CD4-positive, alpha-beta memory T cell (primary cell): ENCODE measurements around the gene SNRPD3. TPM values are rescaled to one million over a fixed set of nuclear protein-coding genes. Genes with fewer than 3 reads are reported as not detected.
"Not testable (repeated sequence)": the region's sequence is repeated elsewhere in the genome, so short reads cannot be mapped to it uniquely, and the experiment has no call there.

Experiments
- CTCF ChIA-PET: fragments of 350-600 bp; sonication (Branson Sonifier 250); formaldehyde crosslinking; loops from one replicate; lab custom pipeline; 2021; ENCODE audit warnings: inconsistent platforms; ENCODE audit not compliant: partially characterized antibody; lab: Charles Lee
- POLR2A ChIA-PET: fragments of 350-600 bp; sonication (Branson Sonifier 250); formaldehyde crosslinking; loops from one replicate; lab custom pipeline; 2021; ENCODE audit not compliant: partially characterized antibody; lab: Charles Lee
- DNase-seq, 5 donors: peaks; one replicate each; pipeline versions ENCODE4 v3.0.0 to v3.0.0-alpha.2; 2020 to 2022; ENCODE audit warnings: mixed read lengths in 1 of 5
- H3K27ac ChIP-seq: one replicate; pipeline ENCODE4 v1.7.0; 2013; ENCODE audit warnings: low read depth, low read length
- H3K27me3 ChIP-seq: 2 replicates; pipeline ENCODE4 v1.7.0; 2013; ENCODE audit warnings: mild to moderate bottlenecking, low read length, moderate library complexity; ENCODE audit not compliant: insufficient read depth
- H3K36me3 ChIP-seq: 2 replicates; pipeline ENCODE4 v1.7.0; 2013; ENCODE audit warnings: mild to moderate bottlenecking, low read length, moderate library complexity; ENCODE audit not compliant: insufficient read depth
- H3K4me1 ChIP-seq: 2 replicates; pipeline ENCODE4 v1.7.0; 2013; ENCODE audit warnings: mild to moderate bottlenecking, low read length, moderate library complexity; ENCODE audit not compliant: insufficient read depth
- H3K4me3 ChIP-seq, 2 donors: one replicate each; pipeline ENCODE4 v1.7.0; 2013; ENCODE audit warnings: low read length in 2 of 2, mild to moderate bottlenecking in 1 of 2
- H3K9me3 ChIP-seq, 2 donors: one replicate each; pipeline ENCODE4 v1.7.0; 2013; ENCODE audit warnings: low read length in 2 of 2, control low read depth in 1 of 2; ENCODE audit not compliant: control insufficient read depth in 1 of 2
- H3K27ac Mint-ChIP-seq, 7 donors: one replicate each; pipeline ENCODE4 v1.8.0; 2020 to 2021; ENCODE audit warnings: mixed read lengths in 7 of 7, mild to moderate bottlenecking in 6 of 7, inconsistent platforms in 3 of 7, moderate library complexity in 3 of 7
- H3K27me3 Mint-ChIP-seq, 2 donors: one replicate each; pipeline ENCODE4 v1.8.0; 2020 to 2021; ENCODE audit warnings: mixed read lengths in 2 of 2
- H3K36me3 Mint-ChIP-seq, 2 donors: one replicate each; pipeline ENCODE4 v1.8.0; 2020 to 2021; ENCODE audit warnings: mixed read lengths in 2 of 2, inconsistent platforms in 1 of 2, mild to moderate bottlenecking in 1 of 2
- H3K4me1 Mint-ChIP-seq, 4 donors: one replicate each; pipeline ENCODE4 v1.8.0; 2020 to 2021; ENCODE audit warnings: mixed read lengths in 4 of 4, mild to moderate bottlenecking in 1 of 4
- H3K4me3 Mint-ChIP-seq, 8 donors: one replicate each; pipeline ENCODE4 v1.8.0; 2020 to 2021; ENCODE audit warnings: mixed read lengths in 8 of 8, mild to moderate bottlenecking in 7 of 8, moderate library complexity in 6 of 8, inconsistent platforms in 3 of 8
- H3K9me3 Mint-ChIP-seq, 8 donors: one replicate each; pipeline ENCODE4 v1.8.0; 2020 to 2021; ENCODE audit warnings: mixed read lengths in 8 of 8, mild to moderate bottlenecking in 5 of 8, inconsistent platforms in 3 of 8, moderate library complexity in 1 of 8
- intact Hi-C: fragments of 100-400 bp; cut with micrococcal nuclease; formaldehyde crosslinking; loops from one replicate; pipeline ENCODE4 v1.15.1; 2023
- polyA plus RNA-seq, 2 donors: library from polyadenylated mRNA; unstranded; fragments of 300-500 nt; fragmentation: Illumina TruSeq; gene quantifications; one replicate each; pipeline ENCODE4 v1.2.3, GENCODE V29; 2021
- total RNA-seq, 2 experiments: library from RNA; stranded (reverse); gene quantifications; one replicate each; pipeline ENCODE4 v1.2.3, GENCODE V29; 2021

Gene SNRPD3
- total and polyA plus RNA-seq, 4 experiments from 2014 or later, result 62.6 to 102 (median 81.3) TPM

- intact Hi-C loops, result loop anchor here (10.0 kb wide), 1 partner anchor 537 kb away; the partner anchor contains the start of gene GSTT2
- Histone ChIP-seq H3K36me3 (no peaks in the 10 kb centered on the region), H3K4me3 (no peak overlapping the region), H3K9me3 (no peaks in the 10 kb centered on the region), H3K27me3 (no peaks in the 10 kb centered on the region), H3K27ac (no peak overlapping the region), H3K4me1 (peaks cover 7% of the 10 kb centered on the region)
- no peak overlapping the region for H3K4me3 Mint-ChIP-seq
- no peaks in the 10 kb centered on the region for H3K9me3 Mint-ChIP-seq
- H3K27ac Mint-ChIP-seq, result peak overlapping the region in 2 of 7 donors; percentile 29 to 39
- CTCF ChIA-PET, result interaction anchor here (1.0 to 3.5 kb wide), 11 partner anchors 8 to 237 kb away, joined by 3 to 38 read pairs (median 4); partner anchors contain the start of gene ADORA2A
- H3K36me3 Mint-ChIP-seq, result no peaks in the 10 kb centered on the region
- peak in 3 of 5 donors; percentile 20 to 21 (median 21) for DNase-seq
- H3K4me1 Mint-ChIP-seq, result peaks cover 8 to 12% (median 10%) of the 10 kb centered on the region in 4 donors
- no peaks in the 10 kb centered on the region for H3K27me3 Mint-ChIP-seq
- POLR2A ChIA-PET, result interaction anchor here (0.5 to 0.9 kb wide), 3 partner anchors 94 to 190 kb away, joined by 3 to 5 read pairs (median 3); partner anchors contain the start of gene ADORA2A
Observed at GRCh38 chr22:24521791-24522245, 34.0 kb upstream of the SNRPD3 start.

GRCh38 chr22:24523873-24524272 is 31.9 kb upstream of the SNRPD3 start:
- no peak overlapping the region for H3K27ac Mint-ChIP-seq
- no peaks in the 10 kb centered on the region for H3K36me3 Mint-ChIP-seq
- no peak overlapping the region for H3K4me3 Mint-ChIP-seq
- POLR2A ChIA-PET, result no interaction called here
- Histone ChIP-seq H3K4me1 (peaks cover 7% of the 10 kb centered on the region), H3K27me3 (no peaks in the 10 kb centered on the region), H3K9me3 (no peaks in the 10 kb centered on the region), H3K36me3 (no peaks in the 10 kb centered on the region), H3K27ac (no peak overlapping the region), H3K4me3 (no peak overlapping the region)
- intact Hi-C loops, result loop anchor here (10.0 kb wide), 1 partner anchor 539 kb away; the partner anchor contains the start of gene GSTT2
- CTCF ChIA-PET, result interaction anchor here (1.1 to 3.5 kb wide), 3 partner anchors 89 to 101 kb away, joined by 3 to 38 read pairs (median 14); partner anchors contain the start of gene ADORA2A
- DNase-seq, result no peak
- H3K27me3 Mint-ChIP-seq, result no peaks in the 10 kb centered on the region
- peaks cover 8 to 12% (median 10%) of the 10 kb centered on the region in 4 donors for H3K4me1 Mint-ChIP-seq
- H3K9me3 Mint-ChIP-seq, result no peaks in the 10 kb centered on the region

GRCh38 chr22:24525416-24526037 is 30.3 kb upstream of the SNRPD3 start:
- peak overlapping the region in 1 of 7 donors; percentile 65 for H3K27ac Mint-ChIP-seq
- Histone ChIP-seq H3K4me1 (peaks cover 7% of the 10 kb centered on the region), H3K27me3 (no peaks in the 10 kb centered on the region), H3K27ac (no peak overlapping the region), H3K9me3 (no peaks in the 10 kb centered on the region), H3K4me3 (no peak overlapping the region), H3K36me3 (no peaks in the 10 kb centered on the region)
- no peaks in the 10 kb centered on the region for H3K36me3 Mint-ChIP-seq
- H3K4me1 Mint-ChIP-seq, result peaks cover 8 to 12% (median 10%) of the 10 kb centered on the region in 4 donors
- no peaks in the 10 kb centered on the region for H3K9me3 Mint-ChIP-seq
- intact Hi-C loops, result loop anchor here (1.0 to 10.0 kb wide), 3 partner anchors 104 to 541 kb away; partner anchors contain the start of gene GSTT2
- ChIA-PET CTCF (interaction anchor here (1.0 to 2.2 kb wide), 8 partner anchors 10 to 371 kb away, joined by 3 to 8 read pairs (median 4); partner anchors contain the start of gene ADORA2A), POLR2A (interaction anchor here (1.3 kb wide), 1 partner anchor 97 kb away, joined by 3 read pairs; the partner anchor contains the start of gene ADORA2A)
- H3K27me3 Mint-ChIP-seq, result no peaks in the 10 kb centered on the region
- peak; percentile 68 to 79 (median 70) for DNase-seq
- no peak overlapping the region for H3K4me3 Mint-ChIP-seq

- Mint-ChIP-seq H3K27me3 (no peaks in the 10 kb centered on the region), H3K27ac (no peak overlapping the region), H3K9me3 (no peaks in the 10 kb centered on the region), H3K4me3 (no peak overlapping the region), H3K4me1 (peaks cover 8 to 12% (median 10%) of the 10 kb centered on the region in 4 donors), H3K36me3 (no peaks in the 10 kb centered on the region)
- Histone ChIP-seq H3K9me3 (no peaks in the 10 kb centered on the region), H3K27me3 (no peaks in the 10 kb centered on the region), H3K4me3 (no peak overlapping the region), H3K27ac (no peak overlapping the region), H3K4me1 (peaks cover 7% of the 10 kb centered on the region), H3K36me3 (no peaks in the 10 kb centered on the region)
- no peak for DNase-seq
- intact Hi-C loops, result loop anchor here (10.0 kb wide), 1 partner anchor 541 kb away; the partner anchor contains the start of gene GSTT2
- POLR2A ChIA-PET, result interaction anchor here (1.3 kb wide), 1 partner anchor 98 kb away, joined by 3 read pairs; the partner anchor contains the start of gene ADORA2A
- CTCF ChIA-PET, result interaction anchor here (1.0 to 2.2 kb wide), 8 partner anchors 10 to 371 kb away, joined by 3 to 8 read pairs (median 4); partner anchors contain the start of gene ADORA2A
Observed at GRCh38 chr22:24526191-24526590, 29.6 kb upstream of the SNRPD3 start.

- no peaks in the 10 kb centered on the region for H3K36me3 ChIP-seq
- H3K4me1 ChIP-seq, result peaks cover 7% of the 10 kb centered on the region
- no peaks in the 10 kb centered on the region for H3K36me3 Mint-ChIP-seq
- no peaks in the 10 kb centered on the region for H3K27me3 Mint-ChIP-seq
- no peak overlapping the region for H3K27ac ChIP-seq
- H3K27me3 ChIP-seq, result no peaks in the 10 kb centered on the region
- CTCF ChIA-PET, result interaction anchor here (1.0 to 2.0 kb wide), 4 partner anchors 8 to 205 kb away, joined by 3 to 7 read pairs (median 3); no protein-coding TSS in a partner anchor
- H3K9me3 Mint-ChIP-seq, result no peaks in the 10 kb centered on the region
- peaks cover 4 to 6% (median 6%) of the 10 kb centered on the region in 4 donors for H3K4me1 Mint-ChIP-seq
- H3K4me3 ChIP-seq, result no peak overlapping the region
- H3K9me3 ChIP-seq, result no peaks in the 10 kb centered on the region
- POLR2A ChIA-PET, result no interaction called here
- no peak for DNase-seq
- no peak overlapping the region for H3K4me3 Mint-ChIP-seq
- H3K27ac Mint-ChIP-seq, result peak overlapping the region in 1 of 7 donors; percentile 64
- intact Hi-C loops, result loop anchor here (10.0 kb wide), 1 partner anchor 545 kb away; the partner anchor contains the start of gene GSTT2
Observed at GRCh38 chr22:24529898-24530297, 25.9 kb upstream of the SNRPD3 start.

GRCh38 chr22:24530968-24531367 is 24.8 kb upstream of the SNRPD3 start:
- H3K36me3 Mint-ChIP-seq, H3K27ac ChIP-seq, H3K9me3 ChIP-seq, intact Hi-C loops, H3K36me3 ChIP-seq, POLR2A ChIA-PET, H3K4me1 ChIP-seq, H3K27me3 Mint-ChIP-seq, H3K27me3 ChIP-seq, H3K27ac Mint-ChIP-seq, H3K9me3 Mint-ChIP-seq, DNase-seq, H3K4me3 Mint-ChIP-seq, H3K4me3 ChIP-seq, H3K4me1 Mint-ChIP-seq: not testable (repeated sequence)
- CTCF ChIA-PET, result interaction anchor here (2.0 kb wide), 1 partner anchor 109 kb away, joined by 7 read pairs; no protein-coding TSS in a partner anchor

GRCh38 chr22:24532075-24532474 is 23.7 kb upstream of the SNRPD3 start:
- no peak overlapping the region for H3K27ac ChIP-seq
- Mint-ChIP-seq H3K4me3 (no peak overlapping the region), H3K9me3 (no peaks in the 10 kb centered on the region), H3K4me1 (no peaks in the 10 kb centered on the region), H3K27ac (no peak overlapping the region), H3K36me3 (no peaks in the 10 kb centered on the region), H3K27me3 (no peaks in the 10 kb centered on the region)
- no peak overlapping the region for H3K4me3 ChIP-seq
- ChIA-PET CTCF (no interaction called here), POLR2A (no interaction called here)
- no peaks in the 10 kb centered on the region for H3K36me3 ChIP-seq
- no peaks in the 10 kb centered on the region for H3K9me3 ChIP-seq
- intact Hi-C loops, result no loop called here
- H3K27me3 ChIP-seq, result no peaks in the 10 kb centered on the region
- no peaks in the 10 kb centered on the region for H3K4me1 ChIP-seq
- no peak for DNase-seq
